Urothelium cell line (cell line): ENCODE measurements around the gene TSPAN10.
A peak's percentile ranks its signal among the peaks of the same experiment; 100 is the strongest.
"Not testable (repeated sequence)": the region's sequence is repeated elsewhere in the genome, so short reads cannot be mapped to it uniquely, and the experiment has no call there.

Source experiments
- DNase-seq: peaks from one replicate; pipeline ENCODE4 v3.0.0; 2011; ENCODE audit warnings: low spot score, mixed read lengths
- FAIRE-seq: peaks from 2 replicates; lab custom pipeline; 2011; peaks lifted over from hg19 to GRCh38; lab: Jason Lieb, UNC

Gene TSPAN10

GRCh38 chr17:81636505-81637288, at the start of gene TSPAN10, which contains the start of gene NPLOC4:
Gene TSPAN10 (plus strand): TSS chr17:81637196. CDS start chr17:81642413, 5,217 bp downstream.
Gene NPLOC4 (minus strand): TSS chr17:81637112. CDS start chr17:81636930, 182 bp downstream.
- FAIRE-seq = peak; percentile 50
- DNase-seq = peak; percentile 99

- FAIRE-seq (no peak), DNase-seq (no peak)
Observed at GRCh38 chr17:81589612-81590011, 47.4 kb upstream of the TSPAN10 start.

- FAIRE-seq = no peak
- DNase-seq = no peak
Observed at GRCh38 chr17:81590121-81590520, 46.9 kb upstream of the TSPAN10 start.

GRCh38 chr17:81591971-81592370, 45.0 kb upstream of the TSPAN10 start:
- peak; percentile 30 for FAIRE-seq

GRCh38 chr17:81593105-81593871, 43.7 kb upstream of the TSPAN10 start:
- FAIRE-seq (no peak), DNase-seq (no peak)

More at GRCh38 chr17:81591971-81592370, 45.0 kb upstream of the TSPAN10 start:
- DNase-seq = no peak

GRCh38 chr17:81599719-81600486, 37.1 kb upstream of the TSPAN10 start:
- FAIRE-seq = no peak

GRCh38 chr17:81601525-81602120, 35.4 kb upstream of the TSPAN10 start:
- DNase-seq = peak; percentile 79
- no peak for FAIRE-seq

More at GRCh38 chr17:81599719-81600486, 37.1 kb upstream of the TSPAN10 start:
- no peak for DNase-seq

GRCh38 chr17:81603846-81604610, 33.0 kb upstream of the TSPAN10 start:
- FAIRE-seq (no peak), DNase-seq (no peak)

- FAIRE-seq = no peak
Observed at GRCh38 chr17:81607431-81607830, 29.6 kb upstream of the TSPAN10 start.

GRCh38 chr17:81608082-81608481, 28.9 kb upstream of the TSPAN10 start:
- no peak for FAIRE-seq

More at GRCh38 chr17:81607431-81607830, 29.6 kb upstream of the TSPAN10 start:
- no peak for DNase-seq

GRCh38 chr17:81608605-81609004, 28.4 kb upstream of the TSPAN10 start:
- DNase-seq (no peak), FAIRE-seq (no peak)

More at GRCh38 chr17:81608082-81608481, 28.9 kb upstream of the TSPAN10 start:
- no peak for DNase-seq

- DNase-seq (no peak), FAIRE-seq (no peak)
Observed at GRCh38 chr17:81609541-81610311, 27.3 kb upstream of the TSPAN10 start.

GRCh38 chr17:81612172-81612970, 24.6 kb upstream of the TSPAN10 start:
- FAIRE-seq = no peak
- no peak for DNase-seq

GRCh38 chr17:81615401-81615930, 21.5 kb upstream of the TSPAN10 start:
- FAIRE-seq = no peak

GRCh38 chr17:81616877-81617276, 20.1 kb upstream of the TSPAN10 start:
- FAIRE-seq (no peak), DNase-seq (no peak)

More at GRCh38 chr17:81615401-81615930, 21.5 kb upstream of the TSPAN10 start:
- no peak for DNase-seq

GRCh38 chr17:81618307-81618706, 18.7 kb upstream of the TSPAN10 start:
- not testable (repeated sequence) for DNase-seq

GRCh38 chr17:81621494-81622130, 15.4 kb upstream of the TSPAN10 start:
- FAIRE-seq (peak; percentile 77), DNase-seq (no peak)

More at GRCh38 chr17:81618307-81618706, 18.7 kb upstream of the TSPAN10 start:
- FAIRE-seq = not testable (repeated sequence)
